HG03097 (cell line): Measurements from ENCODE around the gene TIMM13.
"Not testable (repeated sequence)": the region's sequence is repeated elsewhere in the genome, so short reads cannot be mapped to it uniquely, and the experiment has no call there.

Source experiments
- ATAC-seq: cut with Tn5 transposase; IDR thresholded peaks from one replicate; pipeline ENCODE4 v1.9.1; 2021; ENCODE audit not compliant: unreplicated experiment, low FRiP score

TIMM13 gene

DNA sequence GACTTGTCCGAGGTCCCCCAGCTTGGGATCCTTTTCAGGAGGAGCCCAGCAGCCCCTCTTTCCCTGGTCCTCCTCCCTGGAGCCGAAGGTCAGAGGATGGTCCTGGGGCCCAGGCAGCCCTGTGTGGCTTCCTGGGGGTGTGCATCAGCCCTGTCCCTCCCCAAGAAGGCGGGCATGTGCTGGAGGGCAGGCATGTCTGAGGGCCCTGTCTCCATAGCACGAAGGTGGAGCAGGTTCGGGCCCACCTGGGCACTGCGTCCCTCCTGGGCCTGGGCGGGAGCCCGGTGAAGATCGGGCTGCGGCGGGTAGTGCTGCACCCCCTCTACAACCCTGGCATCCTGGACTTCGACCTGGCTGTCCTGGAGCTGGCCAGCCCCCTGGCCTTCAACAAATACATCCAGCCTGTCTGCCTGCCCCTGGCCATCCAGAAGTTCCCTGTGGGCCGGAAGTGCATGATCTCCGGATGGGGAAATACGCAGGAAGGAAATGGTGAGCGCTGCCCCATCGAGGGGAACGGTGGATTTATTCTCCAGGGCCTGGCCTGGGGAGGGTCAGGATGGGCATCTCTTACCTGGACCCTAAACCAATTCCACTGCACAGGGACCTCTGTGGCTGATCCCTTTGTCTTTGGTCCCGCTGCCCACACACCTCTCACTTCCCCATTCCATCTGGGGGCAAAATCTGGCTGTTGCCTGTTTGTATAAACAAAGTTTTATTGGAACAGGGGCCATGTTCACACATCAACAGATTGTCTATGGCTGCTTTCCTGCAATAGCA is 10.9 kb downstream of the TIMM13 start:
- ATAC-seq: no peak

- no peak for ATAC-seq
These were observed 11.4 kb downstream of the TIMM13 start for GRCh38 chr19:2415973-2416319.

GRCh38 chr19:2415281-2415972 is 12.0 kb downstream of the TIMM13 start:
- no peak for ATAC-seq

GRCh38 chr19:2413629-2414028 is 13.8 kb downstream of the TIMM13 start:
- no peak for ATAC-seq

GRCh38 chr19:2413159-2413558 is 14.2 kb downstream of the TIMM13 start:
- no peak for ATAC-seq

DNA sequence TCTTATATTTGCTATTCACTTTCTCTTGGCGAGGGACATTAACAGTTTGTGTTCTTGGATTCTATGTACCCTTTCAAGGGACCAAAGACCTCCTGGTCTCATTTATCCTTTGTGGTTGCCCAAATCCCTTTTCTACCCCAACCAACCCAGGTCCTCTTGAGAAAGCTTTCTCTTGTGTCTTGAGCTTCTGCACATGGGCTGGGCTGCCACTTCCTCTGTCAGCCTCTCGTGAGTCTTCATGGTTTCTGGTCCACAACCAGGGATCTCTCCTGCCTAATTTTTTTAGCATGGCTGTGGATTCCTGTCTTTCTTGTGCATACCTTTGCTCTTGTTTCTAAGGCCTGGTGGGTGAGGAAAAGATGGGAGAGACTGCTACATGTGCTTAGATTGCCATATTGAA is 14.9 kb downstream of the TIMM13 start:
- no peak for ATAC-seq

GRCh38 chr19:2411709-2412108 is 15.7 kb downstream of the TIMM13 start:
- no peak for ATAC-seq

DNA sequence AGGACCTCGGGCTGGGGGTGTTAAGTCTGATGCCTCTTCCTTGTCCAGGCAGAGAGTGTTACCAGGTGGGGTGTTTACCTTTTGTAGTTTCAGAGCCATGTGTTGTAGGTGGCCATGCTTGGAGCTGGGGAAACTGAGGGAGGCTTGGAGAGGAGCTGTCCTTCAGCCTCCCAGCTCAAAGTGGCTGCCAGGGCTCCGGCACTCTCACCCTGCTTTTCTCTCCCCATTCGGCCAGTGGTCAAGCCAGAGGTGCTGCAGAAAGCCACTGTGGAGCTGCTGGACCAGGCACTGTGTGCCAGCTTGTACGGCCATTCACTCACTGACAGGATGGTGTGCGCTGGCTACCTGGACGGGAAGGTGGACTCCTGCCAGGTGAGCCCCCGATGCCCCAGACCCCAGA is 17.4 kb downstream of the TIMM13 start:
- ATAC-seq: no peak

GRCh38 chr19:2409352-2409912 is 18.0 kb downstream of the TIMM13 start:
- no peak for ATAC-seq

GRCh38 chr19:2408247-2408646 is 19.1 kb downstream of the TIMM13 start:
- no peak for ATAC-seq

DNA sequence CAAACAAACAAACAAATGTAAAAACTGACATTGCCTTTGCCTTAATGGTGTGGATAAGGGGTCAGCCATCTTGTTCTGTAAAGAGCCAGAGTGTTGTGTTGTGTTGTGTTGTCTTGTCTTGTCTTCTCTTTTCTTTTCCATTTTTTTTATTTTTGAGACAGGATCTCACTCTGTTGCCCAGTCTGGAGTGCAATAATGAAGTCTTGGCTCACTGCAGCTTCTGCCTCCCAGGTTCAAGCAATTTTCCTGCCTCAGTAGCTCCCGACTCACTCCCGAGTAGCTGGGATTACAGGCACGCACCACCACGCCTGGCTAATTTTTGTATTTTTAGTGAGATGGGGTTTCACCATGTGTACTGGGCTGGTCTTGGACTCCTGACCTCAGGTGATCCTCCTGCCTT is 27.8 kb downstream of the TIMM13 start:
- ATAC-seq: no peak

DNA sequence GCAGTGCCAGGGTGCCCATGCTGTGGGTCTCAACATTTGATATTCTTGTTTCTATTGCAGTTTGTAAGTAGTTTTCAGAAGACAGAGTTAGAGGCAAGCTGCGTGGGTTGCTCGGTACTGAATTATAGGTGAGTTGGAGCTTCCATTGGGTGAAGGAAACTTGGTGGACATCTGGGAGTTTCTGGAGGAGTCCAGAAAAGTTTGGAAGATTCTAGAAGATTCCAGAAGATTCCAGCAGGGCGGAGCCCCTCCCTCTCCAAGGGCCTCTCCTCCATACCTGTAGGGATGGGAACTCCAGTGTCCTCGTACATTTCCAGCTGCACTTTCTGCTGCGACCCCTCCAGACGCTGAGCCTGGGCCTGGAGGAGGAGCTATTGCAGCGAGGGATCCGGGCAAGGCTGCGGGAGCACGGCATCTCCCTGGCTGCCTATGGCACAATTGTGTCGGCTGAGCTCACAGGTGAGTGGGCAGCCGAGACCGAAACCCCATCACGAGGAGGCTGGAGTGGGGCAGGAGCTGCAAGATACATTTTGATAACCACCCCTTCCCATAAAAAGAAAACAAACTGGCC is 28.6 kb downstream of the TIMM13 start:
- no peak for ATAC-seq

GRCh38 chr19:2397173-2397572 is 30.2 kb downstream of the TIMM13 start:
- ATAC-seq: not testable (repeated sequence)

DNA sequence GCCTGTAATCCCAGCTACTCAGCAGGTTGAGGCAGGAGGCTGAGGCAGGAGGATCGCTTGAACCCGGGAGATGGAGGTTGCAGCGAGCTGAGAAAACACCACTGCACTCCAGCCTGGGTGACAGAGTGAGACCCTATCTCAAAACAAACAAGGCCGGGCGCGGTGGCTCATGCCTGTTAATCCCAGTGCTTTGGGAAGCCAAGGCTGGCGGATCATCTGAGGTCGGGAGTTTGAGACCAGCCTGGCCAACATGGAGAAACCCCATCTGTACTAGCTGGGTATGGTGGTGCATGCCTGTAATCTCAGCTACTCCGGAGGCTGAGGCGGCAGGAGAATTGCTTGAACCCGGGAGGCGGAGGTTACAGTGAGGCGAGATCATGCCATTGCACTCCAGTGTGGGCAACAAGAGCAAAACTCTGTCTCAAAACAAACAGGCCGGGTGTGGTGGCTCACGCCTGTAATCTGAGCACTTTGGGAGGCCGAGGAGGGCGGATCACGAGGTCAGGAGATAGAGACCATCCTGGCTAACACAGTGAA is 32.0 kb downstream of the TIMM13 start:
- ATAC-seq: not testable (repeated sequence)

DNA sequence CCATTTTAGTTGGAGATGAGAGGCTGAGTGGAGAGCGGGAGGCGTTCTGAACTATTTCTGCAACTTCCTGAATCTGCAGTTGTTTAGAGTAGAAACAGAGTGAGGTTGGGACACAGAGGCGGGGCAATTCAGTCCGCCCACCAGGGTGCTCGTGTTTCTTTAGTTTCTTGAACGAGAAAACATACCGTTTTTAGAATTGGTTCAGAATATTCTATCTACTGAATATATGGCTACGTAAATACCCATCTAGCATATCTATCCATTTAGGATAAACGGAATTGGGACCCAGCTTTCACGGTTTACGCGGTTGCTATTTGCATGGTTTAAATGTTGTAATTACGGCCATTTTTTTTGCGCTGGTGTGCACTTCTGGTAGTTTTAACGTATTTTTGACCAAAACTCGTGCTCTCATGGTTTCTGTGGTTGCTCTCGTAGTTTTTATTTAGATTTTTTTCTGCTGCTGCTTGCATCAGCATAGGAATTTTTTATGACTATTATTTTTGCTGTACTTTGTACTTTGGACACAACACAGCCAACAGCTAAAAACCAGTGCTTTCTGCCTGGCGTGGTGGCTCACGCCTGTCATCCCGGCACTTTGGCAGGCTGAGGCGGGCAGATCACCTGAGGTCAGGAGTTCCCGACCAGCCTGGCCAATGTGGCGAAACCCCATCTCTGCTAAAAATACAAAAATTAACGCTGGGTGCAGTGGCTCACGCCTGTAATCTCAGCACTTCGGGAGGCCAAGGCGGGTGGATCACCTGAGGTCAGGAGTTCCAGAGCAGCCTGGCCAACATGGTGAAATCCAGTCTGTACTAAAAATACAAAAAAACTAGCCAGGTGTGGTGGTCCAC is 32.7 kb downstream of the TIMM13 start:
- no peak for ATAC-seq

DNA sequence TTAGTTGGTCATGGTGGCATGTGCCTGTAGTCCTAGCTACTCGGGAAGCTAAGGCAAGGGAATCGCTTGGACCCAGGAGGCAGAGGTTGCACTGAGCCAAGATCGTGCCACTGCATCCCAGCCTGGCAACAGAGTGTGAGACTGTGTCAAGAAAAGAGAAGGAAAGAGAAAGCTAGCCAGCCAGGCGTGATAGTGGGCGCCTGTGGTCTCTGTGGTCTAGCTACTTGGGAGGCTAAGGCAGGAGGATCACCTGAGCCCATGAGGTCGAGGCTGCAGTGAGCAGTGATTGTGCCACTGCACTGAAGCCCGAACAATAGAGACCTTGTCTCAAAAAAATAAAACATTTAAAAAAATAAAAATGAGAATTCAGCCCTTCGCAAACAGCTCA is 33.3 kb downstream of the TIMM13 start:
- ATAC-seq: no peak

GRCh38 chr19:2392899-2393298 is 34.5 kb downstream of the TIMM13 start:
- ATAC-seq: not testable (repeated sequence)

- no peak for ATAC-seq
These were observed 35.0 kb downstream of the TIMM13 start for GRCh38 chr19:2392366-2392765.

DNA sequence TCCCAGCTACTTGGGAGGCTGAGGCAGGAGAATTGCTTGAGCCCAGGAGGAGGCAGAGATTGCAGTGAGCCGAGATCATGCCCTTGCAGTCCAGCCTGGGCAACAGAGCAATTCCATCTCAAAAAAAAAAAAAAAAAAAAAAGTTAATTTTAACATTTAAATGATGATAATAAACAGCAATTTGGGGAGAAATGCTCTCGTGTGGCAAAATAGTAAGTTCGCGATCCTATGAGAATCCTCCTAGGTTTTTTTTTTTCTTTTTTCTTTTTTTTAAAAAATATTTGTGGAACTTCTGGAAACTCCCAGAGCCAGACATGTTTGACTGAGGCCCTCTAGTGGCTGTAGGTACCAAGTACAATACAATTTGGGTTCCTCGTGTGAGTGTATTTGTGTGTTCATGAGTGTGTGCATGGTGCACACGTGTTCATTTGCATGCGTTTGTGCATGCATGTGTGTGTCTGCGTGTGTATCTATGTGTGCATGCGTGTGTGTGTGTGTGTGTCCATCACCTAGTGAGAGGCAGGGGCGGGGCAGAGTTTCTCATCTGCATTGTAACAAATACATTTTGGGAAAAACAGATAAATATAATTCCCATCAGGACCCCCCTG is 36.2 kb downstream of the TIMM13 start:
- ATAC-seq: no peak

DNA sequence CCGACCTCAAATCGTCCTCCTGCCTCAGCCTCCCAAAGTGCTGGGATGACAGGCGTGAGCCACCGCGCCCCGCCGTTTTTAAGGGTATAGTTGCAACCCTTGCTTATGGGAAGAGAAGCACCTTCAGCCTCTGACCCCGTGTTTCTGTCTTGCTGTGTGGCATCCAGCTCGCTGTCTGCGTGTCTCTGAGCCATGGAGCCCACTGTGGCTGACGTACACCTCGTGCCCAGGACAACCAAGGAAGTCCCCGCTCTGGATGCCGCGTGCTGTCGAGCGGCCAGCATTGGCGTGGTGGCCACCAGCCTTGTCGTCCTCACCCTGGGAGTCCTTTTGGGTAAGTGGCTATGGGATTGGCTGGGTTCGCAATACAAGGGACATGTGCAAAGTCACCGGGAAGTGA is 37.8 kb downstream of the TIMM13 start:
- no peak for ATAC-seq
